NCI-H1417 treated with DMSO at 0.1 percent for 48 hours (cell line): ENCODE results near the gene GPR35.
"Not testable (repeated sequence)": the region's sequence is repeated elsewhere in the genome, so short reads cannot be mapped to it uniquely, and the experiment has no call there.

Source experiments
- DNase-seq: peaks from one replicate; lab custom pipeline; 2025; lab: John Stamatoyannopoulos, UW

Gene GPR35

GRCh38 chr2:240603081-240603835 is 22.0 kb upstream of the GPR35 start:
- no peak for DNase-seq

GRCh38 chr2:240603846-240604245 is 21.4 kb upstream of the GPR35 start:
- DNase-seq: no peak

DNA sequence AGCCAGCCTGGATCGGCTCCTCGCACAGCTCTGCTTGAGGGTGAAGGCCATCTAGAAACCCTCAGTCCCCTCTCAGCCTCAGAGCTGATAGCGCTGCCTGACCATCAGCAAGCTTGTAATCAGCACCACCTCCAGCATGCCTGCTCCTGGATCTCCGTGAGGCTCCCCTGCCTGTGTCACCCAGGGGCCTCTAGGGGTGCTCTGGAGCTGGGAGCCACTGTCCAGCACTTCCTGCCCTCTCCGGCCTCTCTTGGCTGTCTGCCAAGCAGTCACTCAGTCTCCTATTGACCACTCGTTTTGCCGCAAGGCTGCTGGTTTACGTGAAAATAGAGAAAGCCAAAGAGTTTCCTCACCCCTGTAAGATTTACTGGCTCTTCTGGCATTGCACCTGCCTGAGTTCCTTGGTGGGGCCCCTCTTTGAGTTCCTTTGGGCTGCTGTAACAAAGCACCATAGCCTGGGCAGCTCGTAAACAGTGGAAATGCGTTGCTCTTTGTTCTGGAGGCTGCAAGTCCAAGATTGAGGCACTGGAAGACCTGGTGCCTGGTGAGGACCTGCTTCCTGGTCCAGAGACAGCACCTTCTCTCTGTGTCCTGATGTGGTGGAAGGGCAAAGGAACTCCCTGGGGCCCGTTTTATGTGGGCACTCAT is 20.9 kb upstream of the GPR35 start:
- no peak for DNase-seq

- DNase-seq: no peak
Observed at GRCh38 chr2:240604939-240605716, 20.2 kb upstream of the GPR35 start.

GRCh38 chr2:240605867-240606743 is 19.2 kb upstream of the GPR35 start:
- DNase-seq: no peak

GRCh38 chr2:240611601-240612210 is 13.6 kb upstream of the GPR35 start:
- no peak for DNase-seq

- no peak for DNase-seq
Observed at GRCh38 chr2:240613781-240614180, 11.5 kb upstream of the GPR35 start.

DNA sequence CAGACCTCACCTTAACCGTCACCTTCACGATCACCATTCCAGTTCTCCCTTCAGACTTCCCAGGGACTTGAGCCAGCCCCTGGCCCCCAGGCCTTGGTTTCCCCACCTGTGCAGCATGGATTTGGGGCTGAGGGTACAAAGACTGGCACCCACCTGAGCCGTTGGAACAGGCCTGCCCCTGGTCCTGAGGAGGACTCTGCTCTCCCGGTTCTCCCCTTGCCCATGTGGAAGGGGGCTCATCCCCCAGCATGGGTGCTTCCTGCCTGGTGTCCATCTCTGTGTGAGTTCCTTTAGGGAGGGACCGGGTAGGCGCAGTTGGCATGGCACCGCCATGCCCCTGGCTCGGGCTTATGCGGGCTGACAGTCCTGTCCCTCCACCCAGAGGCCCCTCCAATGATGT is 10.9 kb upstream of the GPR35 start:
- no peak for DNase-seq

- no peak for DNase-seq
Observed at GRCh38 chr2:240615396-240615795, 9.9 kb upstream of the GPR35 start.

DNA sequence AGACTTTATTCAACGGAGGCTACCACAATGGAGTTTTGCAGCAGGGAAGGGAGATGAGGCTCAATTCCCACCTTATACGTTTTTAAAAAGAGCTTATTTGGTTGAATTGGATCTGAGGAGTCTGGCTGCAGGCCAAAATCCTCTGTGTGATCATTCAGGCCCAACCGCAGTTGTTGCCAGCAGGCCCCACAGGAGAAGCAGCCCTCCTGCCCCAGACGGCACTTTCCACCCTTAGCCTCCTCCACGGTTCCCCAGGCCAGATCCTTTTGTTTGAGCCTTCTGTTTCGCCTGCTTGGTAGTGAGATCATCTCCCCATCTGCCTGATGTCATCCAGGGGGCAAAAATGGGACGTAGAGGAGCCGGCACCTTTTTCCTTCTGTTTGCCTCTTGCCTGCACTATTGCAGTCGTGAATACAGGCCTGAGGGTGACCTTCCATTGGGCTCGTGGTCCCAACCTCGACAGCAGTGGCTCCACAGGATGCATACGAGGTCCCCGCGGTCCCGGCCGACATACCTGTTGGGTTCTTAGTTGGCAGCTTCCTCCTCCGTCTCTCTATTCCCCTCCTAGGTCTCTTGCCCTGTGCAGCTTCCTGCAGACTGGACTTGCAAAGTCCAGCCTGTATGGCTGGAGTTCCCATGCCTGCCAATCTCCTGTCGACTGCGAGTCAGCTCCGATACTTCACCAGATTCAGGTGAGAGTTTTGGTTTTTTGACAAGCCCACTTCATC is 9.3 kb upstream of the GPR35 start:
- DNase-seq: no peak

DNA sequence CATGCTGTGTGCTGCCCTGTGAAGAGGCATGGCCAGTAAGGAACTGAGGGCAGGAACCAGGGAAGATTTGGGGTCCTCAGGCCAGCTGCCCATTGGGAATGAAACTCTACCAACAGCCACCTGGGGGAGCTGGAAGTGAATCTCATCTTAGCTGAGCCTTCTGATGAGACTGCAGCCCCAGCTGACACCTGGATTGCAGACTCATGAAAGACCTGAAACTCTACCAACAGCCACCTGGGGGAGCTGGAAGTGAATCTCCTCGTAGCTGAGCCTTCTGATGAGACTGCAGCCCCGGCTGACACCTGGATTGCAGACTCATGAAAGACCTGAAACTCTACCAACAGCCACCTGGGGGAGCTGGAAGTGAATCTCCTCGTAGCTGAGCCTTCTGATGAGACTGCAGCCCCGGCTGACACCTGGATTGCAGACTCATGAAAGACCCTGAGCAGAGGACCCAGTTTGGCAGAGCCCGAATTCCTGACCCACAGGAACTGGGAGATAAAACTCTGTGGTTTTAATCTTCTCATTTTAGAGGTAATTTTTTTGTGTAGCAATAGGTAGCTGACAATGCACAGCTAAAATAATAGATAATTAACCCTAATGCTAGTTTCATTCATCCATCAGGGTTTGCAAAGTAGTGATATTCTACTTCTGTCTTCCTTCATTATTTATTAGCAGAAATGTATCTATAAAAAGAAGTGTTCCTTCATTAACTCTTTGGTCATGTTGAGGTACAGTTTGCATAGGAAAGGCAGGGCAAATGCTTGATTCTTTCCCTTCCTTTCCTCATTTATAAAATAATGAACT is 8.2 kb upstream of the GPR35 start:
- not testable (repeated sequence) for DNase-seq

- DNase-seq: no peak
Observed at GRCh38 chr2:240618776-240619175, 6.5 kb upstream of the GPR35 start.

DNA sequence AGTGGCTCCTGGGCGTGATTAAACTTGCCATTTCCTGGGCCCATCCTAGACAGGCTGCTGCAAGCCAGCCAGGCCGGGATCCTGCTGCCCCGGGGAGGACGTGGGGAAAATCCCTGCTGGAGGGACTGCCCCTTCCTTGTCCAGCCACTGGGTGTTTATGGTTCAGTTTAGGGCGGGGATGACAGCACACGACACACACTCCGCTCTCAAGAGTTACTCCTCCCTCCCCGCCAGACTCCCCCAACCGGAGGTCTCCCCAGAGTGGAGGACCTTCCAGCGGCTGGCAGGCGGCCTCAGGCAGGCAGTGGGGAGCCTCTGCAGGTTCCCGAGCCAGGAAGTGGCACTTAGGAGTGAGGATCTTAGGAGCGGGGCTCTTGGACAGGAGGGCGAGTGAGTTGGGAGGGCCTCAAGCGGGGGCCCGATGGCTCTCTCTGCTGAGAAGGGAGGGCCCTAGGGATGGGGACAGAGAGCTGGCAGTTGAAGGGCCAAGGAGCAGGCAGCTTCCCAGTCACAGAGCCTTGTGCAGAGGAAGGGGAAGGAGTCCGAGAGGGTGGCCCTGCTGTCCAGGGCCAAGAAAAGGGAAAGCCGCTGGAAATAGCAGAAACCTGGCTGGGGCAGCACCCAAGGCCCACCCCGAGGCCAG is 5.7 kb upstream of the GPR35 start:
- DNase-seq: no peak

DNA sequence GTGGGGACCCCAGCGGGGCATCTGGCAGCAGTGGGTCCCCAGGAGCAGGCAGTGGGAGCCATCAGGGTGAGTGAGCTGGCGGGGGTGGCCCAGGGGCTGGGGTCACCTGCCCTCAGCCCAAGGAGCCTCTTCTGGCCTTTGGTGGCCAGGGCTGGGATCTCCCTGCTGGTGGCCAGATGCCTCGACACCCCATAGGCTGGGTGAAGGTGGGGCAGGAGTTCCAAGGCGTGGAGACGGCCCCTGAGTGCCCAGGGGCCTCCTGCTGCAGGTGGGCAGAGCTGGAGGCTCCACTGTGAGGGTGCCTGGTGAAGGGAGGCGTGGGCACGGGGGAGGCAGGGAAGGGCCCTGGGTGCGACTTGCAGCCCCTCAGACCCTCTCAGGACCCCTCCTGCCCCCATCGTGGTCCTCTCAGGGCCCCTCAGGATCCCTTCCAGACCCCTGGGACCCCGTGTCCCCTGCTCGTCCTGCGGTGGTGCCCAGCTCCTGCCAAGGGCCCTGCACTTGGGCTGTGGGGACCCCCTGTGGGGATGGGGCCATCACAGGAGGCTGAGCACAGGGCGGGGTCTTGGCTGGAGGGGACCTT is 5.0 kb upstream of the GPR35 start:
- no peak for DNase-seq

GRCh38 chr2:240620859-240621258 is 4.4 kb upstream of the GPR35 start:
- DNase-seq: no peak

GRCh38 chr2:240622060-240622411 is 3.2 kb upstream of the GPR35 start:
- no peak for DNase-seq

GRCh38 chr2:240622531-240623235 is 2.6 kb upstream of the GPR35 start:
- DNase-seq: no peak

DNA sequence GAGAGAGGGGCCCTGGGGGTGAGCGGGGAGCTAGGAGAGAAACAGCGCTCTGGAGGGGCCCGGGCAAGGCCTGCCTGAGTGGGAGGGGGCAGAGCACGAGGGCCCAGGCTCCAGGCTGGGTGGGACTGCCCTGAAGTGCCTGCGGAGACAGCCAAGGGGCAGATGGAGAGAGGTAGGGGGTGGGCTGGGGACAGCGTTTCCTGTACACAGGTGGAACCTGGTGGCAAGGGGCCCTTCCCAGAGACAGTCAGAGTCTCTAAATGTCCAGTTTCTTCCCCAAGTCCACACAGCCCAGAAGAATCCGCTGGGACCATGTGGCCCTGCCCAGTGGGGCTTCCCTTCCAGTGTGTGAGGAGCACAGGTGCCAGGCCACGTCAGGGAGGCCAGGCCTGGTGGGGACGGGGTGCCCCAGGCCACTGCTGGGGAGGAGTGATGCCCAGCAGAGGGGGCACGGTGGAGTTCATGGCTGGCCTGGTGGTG is 1.7 kb upstream of the GPR35 start:
- DNase-seq: no peak
